Progenitor cell of endocrine pancreas (in vitro differentiated cells): ENCODE data around the gene PHLDA1. TPM values are rescaled to one million over a fixed set of nuclear protein-coding genes. Genes with fewer than 3 reads are reported as not detected.

Experiments
- DNase-seq: peaks from one replicate; pipeline ENCODE4 v3.0.0; 2021; ENCODE audit warnings: low spot score; ENCODE audit not compliant: unreplicated experiment
- H3K27ac Mint-ChIP-seq: 2 replicates; pipeline ENCODE4 v1.8.0; 2021; ENCODE audit warnings: mild to moderate bottlenecking, moderate library complexity, mixed read lengths
- H3K27me3 Mint-ChIP-seq: 2 replicates; pipeline ENCODE4 v1.8.0; 2021; ENCODE audit warnings: mixed read lengths
- H3K36me3 Mint-ChIP-seq: 2 replicates; pipeline ENCODE4 v1.8.0; 2022; ENCODE audit warnings: mixed read lengths; ENCODE audit not compliant: insufficient read depth
- H3K4me1 Mint-ChIP-seq: 2 replicates; pipeline ENCODE4 v1.8.0; 2021; ENCODE audit warnings: low read depth, mixed read lengths
- H3K4me3 Mint-ChIP-seq: 2 replicates; pipeline ENCODE4 v1.8.0; 2021; ENCODE audit warnings: low read depth, mild to moderate bottlenecking, moderate library complexity, mixed read lengths
- H3K9me3 Mint-ChIP-seq: 2 replicates; pipeline ENCODE4 v1.8.0; 2021; ENCODE audit warnings: low read depth, mixed read lengths
- total RNA-seq: library from RNA; stranded (reverse); gene quantifications from 2 replicates; pipeline ENCODE4 v1.2.1, GENCODE V29; 2021
- TF ChIP-seq, protein P1 (sequence below): fragments of 200-600 bp; sonication (generic); IDR thresholded peaks from one replicate; pipeline ENCODE4 v1.5.0; 2021; ENCODE audit warnings: antibody characterized with exemption, mild to moderate bottlenecking; ENCODE audit not compliant: unreplicated experiment

Gene PHLDA1
- total RNA-seq, 1 donor from 2014 or later, result 45.4 TPM

DNA sequence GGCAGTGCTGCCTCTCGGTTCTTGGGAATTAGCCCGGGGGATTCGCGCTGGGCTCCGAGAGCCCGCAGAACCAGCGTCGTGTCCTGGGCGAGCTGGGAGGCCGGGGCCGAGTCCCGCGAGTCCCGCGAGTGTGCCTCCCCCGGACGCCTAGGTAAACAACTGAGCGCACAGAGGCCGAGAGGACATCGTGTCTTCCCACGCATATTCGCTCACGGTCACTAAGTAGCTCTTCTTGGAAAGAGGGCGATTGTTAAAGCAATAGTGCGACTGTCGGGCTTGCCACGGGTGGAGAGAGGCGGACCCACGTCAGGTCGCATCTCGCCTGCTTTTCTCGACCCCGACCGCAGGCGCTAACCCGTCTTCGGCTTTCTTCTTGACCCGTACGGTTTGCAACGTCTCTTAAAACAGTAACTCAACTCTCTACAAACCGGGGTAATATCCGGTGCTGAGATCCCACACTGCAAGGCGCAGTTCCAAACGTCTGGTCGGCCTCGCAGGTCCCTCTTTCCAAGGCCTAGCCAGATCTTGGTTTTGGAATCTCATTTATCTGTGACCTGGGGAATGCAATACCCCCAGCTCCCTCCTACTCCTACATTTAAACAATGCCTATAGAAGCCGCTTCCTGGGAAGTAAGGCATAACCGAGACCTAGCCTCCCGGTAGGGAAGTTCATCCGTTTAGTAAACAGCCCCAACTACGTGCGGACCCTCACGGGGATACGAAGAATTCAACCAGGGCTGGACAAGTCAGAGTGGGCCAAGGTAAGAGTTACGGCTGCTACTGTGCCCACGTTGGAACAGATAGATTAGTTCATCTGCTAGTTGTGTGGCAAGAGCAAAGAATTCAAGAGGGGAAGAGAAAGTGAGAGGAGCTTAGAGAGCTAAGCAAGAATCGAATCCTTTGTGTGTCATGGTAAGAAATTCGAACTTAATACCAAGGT, 736 bp upstream of the PHLDA1 start:
- TF ChIP-seq, protein P1, sequence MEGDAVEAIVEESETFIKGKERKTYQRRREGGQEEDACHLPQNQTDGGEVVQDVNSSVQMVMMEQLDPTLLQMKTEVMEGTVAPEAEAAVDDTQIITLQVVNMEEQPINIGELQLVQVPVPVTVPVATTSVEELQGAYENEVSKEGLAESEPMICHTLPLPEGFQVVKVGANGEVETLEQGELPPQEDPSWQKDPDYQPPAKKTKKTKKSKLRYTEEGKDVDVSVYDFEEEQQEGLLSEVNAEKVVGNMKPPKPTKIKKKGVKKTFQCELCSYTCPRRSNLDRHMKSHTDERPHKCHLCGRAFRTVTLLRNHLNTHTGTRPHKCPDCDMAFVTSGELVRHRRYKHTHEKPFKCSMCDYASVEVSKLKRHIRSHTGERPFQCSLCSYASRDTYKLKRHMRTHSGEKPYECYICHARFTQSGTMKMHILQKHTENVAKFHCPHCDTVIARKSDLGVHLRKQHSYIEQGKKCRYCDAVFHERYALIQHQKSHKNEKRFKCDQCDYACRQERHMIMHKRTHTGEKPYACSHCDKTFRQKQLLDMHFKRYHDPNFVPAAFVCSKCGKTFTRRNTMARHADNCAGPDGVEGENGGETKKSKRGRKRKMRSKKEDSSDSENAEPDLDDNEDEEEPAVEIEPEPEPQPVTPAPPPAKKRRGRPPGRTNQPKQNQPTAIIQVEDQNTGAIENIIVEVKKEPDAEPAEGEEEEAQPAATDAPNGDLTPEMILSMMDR, result no peak
- Mint-ChIP-seq H3K36me3 (peaks cover 11% of the 10 kb centered on the region), H3K27ac (peak overlapping the region; percentile 98), H3K4me3 (peak overlapping the region; percentile 97), H3K27me3 (no peaks in the 10 kb centered on the region), H3K4me1 (peaks cover 26% of the 10 kb centered on the region), H3K9me3 (no peaks in the 10 kb centered on the region)
- no peak for DNase-seq

DNA sequence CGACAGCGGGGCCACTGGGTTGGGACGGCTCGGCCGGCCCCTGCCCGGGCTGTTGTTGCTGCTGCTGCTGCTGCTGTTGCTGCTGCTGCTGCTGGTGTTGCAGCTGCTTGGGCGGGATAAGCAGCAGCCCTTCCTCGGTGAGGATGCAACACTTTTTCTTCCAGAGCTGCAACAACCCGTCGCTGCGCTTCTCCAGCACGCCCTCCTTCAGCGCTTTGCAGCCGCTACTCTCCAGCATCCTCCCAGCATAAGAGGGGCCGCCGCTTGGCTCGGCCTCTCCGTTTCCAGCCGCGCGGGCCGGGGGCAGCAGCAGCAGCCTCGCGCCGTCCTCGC, 529 bp downstream of the PHLDA1 start:
- H3K36me3 Mint-ChIP-seq, result peaks cover 14% of the 10 kb centered on the region
- TF ChIP-seq, protein P1, result no peak
- H3K27me3 Mint-ChIP-seq, result no peaks in the 10 kb centered on the region
- H3K4me3 Mint-ChIP-seq, result peak overlapping the region; percentile 97
- H3K4me1 Mint-ChIP-seq, result peaks cover 27% of the 10 kb centered on the region
- no peaks in the 10 kb centered on the region for H3K9me3 Mint-ChIP-seq
- peak overlapping the region; percentile 92 for H3K27ac Mint-ChIP-seq
- DNase-seq, result no peak

DNA sequence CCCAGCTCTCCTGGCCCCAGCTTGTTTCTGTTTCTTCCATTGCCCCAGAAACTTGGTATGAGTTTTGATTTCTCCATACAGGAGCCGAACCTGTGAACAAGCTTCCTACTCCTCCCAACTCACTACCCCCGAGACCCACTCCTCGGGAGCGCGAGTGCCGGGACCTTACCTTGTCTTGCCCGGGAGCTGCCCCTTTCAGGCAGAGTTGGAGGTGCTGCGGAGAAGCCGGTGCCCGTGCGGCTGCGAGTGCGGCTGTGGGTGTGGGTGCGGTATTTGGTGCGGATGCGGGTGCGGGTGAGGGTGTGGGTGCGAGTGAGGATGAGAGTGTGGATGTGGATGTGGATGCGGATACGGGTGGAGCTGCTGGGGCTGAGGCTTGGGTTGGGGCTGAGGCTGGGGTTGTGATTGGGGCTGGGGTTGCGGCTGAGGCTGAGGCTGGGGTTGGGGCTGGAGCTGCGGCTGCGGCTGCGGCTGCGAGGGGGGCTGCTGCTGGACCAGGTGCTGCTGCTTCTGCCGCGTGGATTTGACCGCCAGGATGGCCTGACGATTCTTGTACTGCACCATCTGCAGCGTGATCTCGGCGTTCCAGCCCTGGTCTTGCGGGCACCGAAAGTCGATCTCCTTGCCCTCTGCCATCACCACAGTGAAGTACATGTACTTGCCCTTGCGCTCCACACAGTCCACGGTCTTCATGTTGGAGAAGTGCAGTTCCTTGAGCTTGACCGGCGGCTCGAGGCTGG, 1.1 kb downstream of the PHLDA1 start:
- no peaks in the 10 kb centered on the region for H3K27me3 Mint-ChIP-seq
- H3K9me3 Mint-ChIP-seq, result no peaks in the 10 kb centered on the region
- TF ChIP-seq, protein P1, result no peak
- peak overlapping the region; percentile 97 for H3K4me3 Mint-ChIP-seq
- peaks cover 14% of the 10 kb centered on the region for H3K36me3 Mint-ChIP-seq
- peak; percentile 26 for DNase-seq
- H3K4me1 Mint-ChIP-seq, result peaks cover 25% of the 10 kb centered on the region
- peak overlapping the region; percentile 92 for H3K27ac Mint-ChIP-seq

DNA sequence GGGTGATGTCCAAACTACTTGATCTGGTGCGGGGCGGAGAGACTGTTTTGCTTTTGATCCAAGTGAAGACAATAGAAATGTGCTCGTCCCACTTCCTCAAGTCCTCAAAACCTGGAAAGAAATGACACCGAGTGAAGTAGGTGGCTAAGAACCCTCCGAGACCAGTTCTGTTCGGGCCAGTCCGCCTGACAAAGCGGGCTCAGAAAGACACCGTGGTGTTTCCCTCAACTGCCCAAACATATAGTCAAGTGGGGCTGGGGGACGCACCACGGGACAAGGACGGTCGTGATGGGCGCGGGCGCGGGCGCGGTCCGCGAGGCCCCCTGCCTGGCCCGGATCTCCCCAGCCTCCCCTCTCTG, 1.6 kb downstream of the PHLDA1 start:
- TF ChIP-seq, protein P1, result no peak
- no peaks in the 10 kb centered on the region for H3K9me3 Mint-ChIP-seq
- peak overlapping the region; percentile 48 for H3K27ac Mint-ChIP-seq
- peaks cover 14% of the 10 kb centered on the region for H3K36me3 Mint-ChIP-seq
- H3K4me1 Mint-ChIP-seq, result peaks cover 25% of the 10 kb centered on the region
- H3K27me3 Mint-ChIP-seq, result no peaks in the 10 kb centered on the region
- peak overlapping the region; percentile 97 for H3K4me3 Mint-ChIP-seq
- no peak for DNase-seq

DNA sequence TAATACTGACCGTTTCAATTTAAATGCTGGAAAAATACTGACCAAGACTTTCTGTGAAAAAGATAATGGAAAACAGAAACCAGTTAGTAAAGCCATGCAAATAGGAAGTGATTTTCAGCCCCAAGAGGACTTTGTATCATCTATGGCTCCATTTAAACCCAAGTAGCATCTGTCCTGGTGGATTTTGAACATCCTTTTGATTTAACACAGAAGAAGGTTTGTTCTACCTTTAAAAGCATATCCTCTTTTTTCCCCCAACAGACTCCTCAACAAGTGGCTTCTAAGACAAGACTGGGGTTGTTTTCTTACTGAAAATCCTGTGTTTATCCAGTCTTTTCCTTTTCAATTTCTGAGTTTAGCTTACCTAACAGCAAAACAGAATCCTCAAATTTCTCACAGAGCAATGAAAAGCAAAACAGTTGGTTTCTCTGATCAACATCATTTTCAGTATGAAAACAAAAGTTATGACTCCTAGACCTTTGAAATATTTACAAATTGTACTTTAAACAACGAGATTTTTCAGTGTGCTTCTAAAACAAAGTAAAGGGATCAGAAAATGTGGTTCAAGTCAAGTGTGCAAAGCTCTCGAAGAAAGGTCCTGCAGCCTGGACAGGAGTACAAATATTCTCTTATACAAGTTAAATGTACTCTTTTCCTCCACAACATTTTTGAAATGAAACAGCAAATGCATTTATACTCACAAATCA, 2.9 kb downstream of the PHLDA1 start:
- Mint-ChIP-seq H3K9me3 (no peaks in the 10 kb centered on the region), H3K27ac (no peak overlapping the region)

More for the DNA sequence above, 2.9 kb downstream of the PHLDA1 start:
- Mint-ChIP-seq H3K36me3 (peaks cover 14% of the 10 kb centered on the region), H3K4me3 (peak overlapping the region; percentile 97), H3K27me3 (no peaks in the 10 kb centered on the region), H3K4me1 (peaks cover 19% of the 10 kb centered on the region)
- no peak for DNase-seq
- TF ChIP-seq, protein P1, result no peak
